ENCODE measurements around the gene BABAM2. TPM values are rescaled to one million over a fixed set of nuclear protein-coding genes. Genes with fewer than 3 reads are reported as not detected.

The BABAM2 gene
- total and polyA plus RNA-seq, 4 donors: 9.9 to 17.0 (median 13.9) TPM

DNA sequence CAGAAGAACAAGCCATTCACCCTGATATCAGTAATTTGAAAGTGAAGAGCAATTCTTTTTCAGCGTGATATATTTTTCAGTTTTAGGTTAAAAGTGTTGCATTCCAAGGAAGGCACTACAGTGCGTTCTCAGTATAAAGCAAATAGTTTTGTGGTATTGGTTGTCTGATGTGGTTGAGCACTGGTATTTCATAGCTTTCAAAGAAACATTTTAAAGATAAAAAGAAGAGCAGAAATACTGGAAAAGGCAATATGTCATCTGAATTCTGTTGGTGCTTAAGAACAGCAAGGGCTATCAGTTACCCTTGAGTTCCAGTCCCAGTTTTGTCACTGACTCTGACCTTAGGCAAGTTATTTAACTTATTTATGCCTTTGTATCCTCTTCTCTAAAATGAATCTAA, 191.6 kb downstream of the BABAM2 start:
- no peak overlapping the region for H3K4me3 ChIP-seq (ENCODE audit: low read depth in 1 of 3, low read length in 3 of 3)
- H3K27ac ChIP-seq (ENCODE audit: low read depth in 1 of 2, low read length in 2 of 2): no peak overlapping the region
- H3K27me3 ChIP-seq (ENCODE audit: control insufficient read depth in 4 of 4, insufficient read depth in 4 of 4, low read length in 3 of 4): no peaks in the 10 kb centered on the region
- TF ChIP-seq RXRA (IDR thresholded peaks at IDR 0.05): no peak
- TF ChIP-seq FOXA1 (IDR thresholded peaks at IDR 0.05): no peak
- TF ChIP-seq YY1 (IDR thresholded peaks at IDR 0.05): no peak
- TF ChIP-seq SP1 (IDR thresholded peaks at IDR 0.05): no peak
- TF ChIP-seq HNF4A (conservative IDR thresholded peaks at IDR 0.05): no peak
- no peak for TF ChIP-seq HNF4G (IDR thresholded peaks at IDR 0.05)
- TF ChIP-seq RAD21 (IDR thresholded peaks at IDR 0.05): no peak
- TF ChIP-seq, protein P1, sequence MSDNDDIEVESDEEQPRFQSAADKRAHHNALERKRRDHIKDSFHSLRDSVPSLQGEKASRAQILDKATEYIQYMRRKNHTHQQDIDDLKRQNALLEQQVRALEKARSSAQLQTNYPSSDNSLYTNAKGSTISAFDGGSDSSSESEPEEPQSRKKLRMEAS (IDR thresholded peaks at IDR 0.05): no peak
- no peak for TF ChIP-seq FOXA2 (IDR thresholded peaks at IDR 0.05)
- TF ChIP-seq, protein P2, sequence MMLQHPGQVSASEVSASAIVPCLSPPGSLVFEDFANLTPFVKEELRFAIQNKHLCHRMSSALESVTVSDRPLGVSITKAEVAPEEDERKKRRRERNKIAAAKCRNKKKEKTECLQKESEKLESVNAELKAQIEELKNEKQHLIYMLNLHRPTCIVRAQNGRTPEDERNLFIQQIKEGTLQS (IDR thresholded peaks at IDR 0.05): no peak
- TF ChIP-seq JUND (IDR thresholded peaks at IDR 0.05): no peak
- TF ChIP-seq, protein P3, sequence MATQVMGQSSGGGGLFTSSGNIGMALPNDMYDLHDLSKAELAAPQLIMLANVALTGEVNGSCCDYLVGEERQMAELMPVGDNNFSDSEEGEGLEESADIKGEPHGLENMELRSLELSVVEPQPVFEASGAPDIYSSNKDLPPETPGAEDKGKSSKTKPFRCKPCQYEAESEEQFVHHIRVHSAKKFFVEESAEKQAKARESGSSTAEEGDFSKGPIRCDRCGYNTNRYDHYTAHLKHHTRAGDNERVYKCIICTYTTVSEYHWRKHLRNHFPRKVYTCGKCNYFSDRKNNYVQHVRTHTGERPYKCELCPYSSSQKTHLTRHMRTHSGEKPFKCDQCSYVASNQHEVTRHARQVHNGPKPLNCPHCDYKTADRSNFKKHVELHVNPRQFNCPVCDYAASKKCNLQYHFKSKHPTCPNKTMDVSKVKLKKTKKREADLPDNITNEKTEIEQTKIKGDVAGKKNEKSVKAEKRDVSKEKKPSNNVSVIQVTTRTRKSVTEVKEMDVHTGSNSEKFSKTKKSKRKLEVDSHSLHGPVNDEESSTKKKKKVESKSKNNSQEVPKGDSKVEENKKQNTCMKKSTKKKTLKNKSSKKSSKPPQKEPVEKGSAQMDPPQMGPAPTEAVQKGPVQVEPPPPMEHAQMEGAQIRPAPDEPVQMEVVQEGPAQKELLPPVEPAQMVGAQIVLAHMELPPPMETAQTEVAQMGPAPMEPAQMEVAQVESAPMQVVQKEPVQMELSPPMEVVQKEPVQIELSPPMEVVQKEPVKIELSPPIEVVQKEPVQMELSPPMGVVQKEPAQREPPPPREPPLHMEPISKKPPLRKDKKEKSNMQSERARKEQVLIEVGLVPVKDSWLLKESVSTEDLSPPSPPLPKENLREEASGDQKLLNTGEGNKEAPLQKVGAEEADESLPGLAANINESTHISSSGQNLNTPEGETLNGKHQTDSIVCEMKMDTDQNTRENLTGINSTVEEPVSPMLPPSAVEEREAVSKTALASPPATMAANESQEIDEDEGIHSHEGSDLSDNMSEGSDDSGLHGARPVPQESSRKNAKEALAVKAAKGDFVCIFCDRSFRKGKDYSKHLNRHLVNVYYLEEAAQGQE (IDR thresholded peaks at IDR 0.05): no peak
- no peak for TF ChIP-seq TAF1 (conservative IDR thresholded peaks at IDR 0.05)
- TF ChIP-seq NR2F2 (IDR thresholded peaks at IDR 0.05): no peak
- no peak for TF ChIP-seq GABPA (IDR thresholded peaks at IDR 0.05 in 1 of 2, conservative IDR thresholded peaks at IDR 0.05 in 1 of 2)
- TF ChIP-seq, protein P4, sequence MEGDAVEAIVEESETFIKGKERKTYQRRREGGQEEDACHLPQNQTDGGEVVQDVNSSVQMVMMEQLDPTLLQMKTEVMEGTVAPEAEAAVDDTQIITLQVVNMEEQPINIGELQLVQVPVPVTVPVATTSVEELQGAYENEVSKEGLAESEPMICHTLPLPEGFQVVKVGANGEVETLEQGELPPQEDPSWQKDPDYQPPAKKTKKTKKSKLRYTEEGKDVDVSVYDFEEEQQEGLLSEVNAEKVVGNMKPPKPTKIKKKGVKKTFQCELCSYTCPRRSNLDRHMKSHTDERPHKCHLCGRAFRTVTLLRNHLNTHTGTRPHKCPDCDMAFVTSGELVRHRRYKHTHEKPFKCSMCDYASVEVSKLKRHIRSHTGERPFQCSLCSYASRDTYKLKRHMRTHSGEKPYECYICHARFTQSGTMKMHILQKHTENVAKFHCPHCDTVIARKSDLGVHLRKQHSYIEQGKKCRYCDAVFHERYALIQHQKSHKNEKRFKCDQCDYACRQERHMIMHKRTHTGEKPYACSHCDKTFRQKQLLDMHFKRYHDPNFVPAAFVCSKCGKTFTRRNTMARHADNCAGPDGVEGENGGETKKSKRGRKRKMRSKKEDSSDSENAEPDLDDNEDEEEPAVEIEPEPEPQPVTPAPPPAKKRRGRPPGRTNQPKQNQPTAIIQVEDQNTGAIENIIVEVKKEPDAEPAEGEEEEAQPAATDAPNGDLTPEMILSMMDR (IDR thresholded peaks at IDR 0.05; ENCODE audit: low read depth, low read length, missing input control): no peak
- no peak for TF ChIP-seq EGR1 (IDR thresholded peaks at IDR 0.05; ENCODE audit: low read depth in 2 of 2)
- peaks cover 0 to 1% (median 0%) of the 10 kb centered on the region in 4 donors for H3K36me3 ChIP-seq (ENCODE audit: control insufficient read depth in 4 of 4, insufficient read depth in 3 of 4, low read depth in 1 of 4, low read length in 3 of 4)
- H3K9ac ChIP-seq (ENCODE audit: low read depth in 1 of 2, low read length in 2 of 2): no peak overlapping the region
- no peaks in the 10 kb centered on the region for H3K9me3 ChIP-seq (ENCODE audit: control insufficient read depth in 4 of 4, low read length in 3 of 4)
- DNase-seq (ENCODE audit: low spot score): no peak
- no peaks in the 10 kb centered on the region for H3K4me1 ChIP-seq (ENCODE audit: control insufficient read depth in 4 of 4, insufficient read depth in 4 of 4, low read length in 3 of 4)
- WGBS: 94% methylated on average over 2 of the region's 2 CpGs

DNA sequence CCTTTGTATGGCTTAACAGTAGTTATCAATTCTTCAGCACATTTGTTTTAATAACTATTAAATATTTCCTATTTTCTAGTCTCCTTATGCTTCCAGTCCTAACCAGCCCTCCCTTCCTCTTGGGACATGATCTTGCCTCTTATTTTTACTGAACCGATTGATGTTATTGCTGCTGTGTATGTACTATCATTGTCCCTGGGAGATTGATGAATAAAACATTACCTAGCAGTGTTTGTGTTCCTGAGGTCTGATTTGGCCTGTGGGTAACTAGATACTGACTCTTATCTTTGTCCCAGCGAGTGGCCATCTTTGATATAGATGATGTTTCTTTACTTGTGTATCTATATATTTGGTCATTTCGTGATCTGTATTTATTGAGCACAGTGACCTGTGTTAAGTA, 192.9 kb downstream of the BABAM2 start:
- H3K4me3 ChIP-seq (ENCODE audit: low read depth in 1 of 3, low read length in 3 of 3): no peak overlapping the region
- no peak for DNase-seq (ENCODE audit: low spot score)
- no peaks in the 10 kb centered on the region for H3K9me3 ChIP-seq (ENCODE audit: control insufficient read depth in 4 of 4, low read length in 3 of 4)
- H3K36me3 ChIP-seq (ENCODE audit: control insufficient read depth in 4 of 4, insufficient read depth in 3 of 4, low read depth in 1 of 4, low read length in 3 of 4): peaks cover 0 to 1% (median 0%) of the 10 kb centered on the region in 4 donors
- H3K4me1 ChIP-seq (ENCODE audit: control insufficient read depth in 4 of 4, insufficient read depth in 4 of 4, low read length in 3 of 4): no peaks in the 10 kb centered on the region
- H3K27me3 ChIP-seq (ENCODE audit: control insufficient read depth in 4 of 4, insufficient read depth in 4 of 4, low read length in 3 of 4): no peaks in the 10 kb centered on the region
- TF ChIP-seq, protein P5, sequence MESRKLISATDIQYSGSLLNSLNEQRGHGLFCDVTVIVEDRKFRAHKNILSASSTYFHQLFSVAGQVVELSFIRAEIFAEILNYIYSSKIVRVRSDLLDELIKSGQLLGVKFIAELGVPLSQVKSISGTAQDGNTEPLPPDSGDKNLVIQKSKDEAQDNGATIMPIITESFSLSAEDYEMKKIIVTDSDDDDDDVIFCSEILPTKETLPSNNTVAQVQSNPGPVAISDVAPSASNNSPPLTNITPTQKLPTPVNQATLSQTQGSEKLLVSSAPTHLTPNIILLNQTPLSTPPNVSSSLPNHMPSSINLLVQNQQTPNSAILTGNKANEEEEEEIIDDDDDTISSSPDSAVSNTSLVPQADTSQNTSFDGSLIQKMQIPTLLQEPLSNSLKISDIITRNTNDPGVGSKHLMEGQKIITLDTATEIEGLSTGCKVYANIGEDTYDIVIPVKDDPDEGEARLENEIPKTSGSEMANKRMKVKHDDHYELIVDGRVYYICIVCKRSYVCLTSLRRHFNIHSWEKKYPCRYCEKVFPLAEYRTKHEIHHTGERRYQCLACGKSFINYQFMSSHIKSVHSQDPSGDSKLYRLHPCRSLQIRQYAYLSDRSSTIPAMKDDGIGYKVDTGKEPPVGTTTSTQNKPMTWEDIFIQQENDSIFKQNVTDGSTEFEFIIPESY (IDR thresholded peaks at IDR 0.05): no peak
- TF ChIP-seq JUND (IDR thresholded peaks at IDR 0.05) (no peak), NR2F2 (IDR thresholded peaks at IDR 0.05) (no peak), YY1 (IDR thresholded peaks at IDR 0.05) (no peak), FOXA2 (IDR thresholded peaks at IDR 0.05) (no peak), EGR1 (IDR thresholded peaks at IDR 0.05; ENCODE audit: low read depth in 2 of 2) (no peak), FOXA1 (IDR thresholded peaks at IDR 0.05) (no peak), TAF1 (conservative IDR thresholded peaks at IDR 0.05) (no peak), HNF4G (IDR thresholded peaks at IDR 0.05) (no peak), RXRA (IDR thresholded peaks at IDR 0.05) (no peak), RAD21 (IDR thresholded peaks at IDR 0.05) (no peak), SP1 (IDR thresholded peaks at IDR 0.05) (no peak), GABPA (IDR thresholded peaks at IDR 0.05 in 1 of 2, conservative IDR thresholded peaks at IDR 0.05 in 1 of 2) (no peak)
- TF ChIP-seq, protein P3 (IDR thresholded peaks at IDR 0.05): no peak
- TF ChIP-seq, protein P1 (IDR thresholded peaks at IDR 0.05): no peak
- TF ChIP-seq, protein P2 (IDR thresholded peaks at IDR 0.05): no peak
- no peak overlapping the region for H3K27ac ChIP-seq (ENCODE audit: low read depth in 1 of 2, low read length in 2 of 2)
- no peak overlapping the region for H3K9ac ChIP-seq (ENCODE audit: low read depth in 1 of 2, low read length in 2 of 2)
- WGBS: 95% methylated on average over 3 of the region's 3 CpGs

Measured in liver (tissue), 9 donors.